IMR-90 (cell line): ENCODE results near the gene SLC5A7. TPM values are rescaled to one million over a fixed set of nuclear protein-coding genes. Genes with fewer than 3 reads are reported as not detected.

ENCODE experiments used
- ATAC-seq: fragments of 200-7000 bp; cut with Tn5 transposase; 2 replicates; pipeline ENCODE4 v1.9.1; 2020; ENCODE audit warnings: low read depth, mild to moderate bottlenecking, moderate library complexity
- BruUV-seq: library from RNA; stranded (reverse); fragments of 400-500 nt; replicated peaks from 2 replicates; lab custom pipeline; 2021; lab: Mats Ljungman, UMichigan
- CTCF ChIA-PET: fragments of 300-600 bp; formaldehyde crosslinking; extraction: SDS; loops from one replicate; lab custom pipeline; 2021; ENCODE audit warnings: antibody characterized with exemption; lab: Yijun Ruan, JAX
- POLR2A ChIA-PET: fragments of 300-600 bp; sonication (Branson Sonifier 250); formaldehyde crosslinking; loops from one replicate; lab custom pipeline; 2022; ENCODE audit warnings: antibody characterized with exemption; ENCODE audit not compliant: unreplicated experiment; lab: Charles Lee
- DNase-seq: peaks from one replicate; pipeline ENCODE4 v3.0.0; 2013
- H2AFZ ChIP-seq: replicated peaks from 2 replicates; pipeline ENCODE3; 2013; ENCODE audit warnings: low read length, mild to moderate bottlenecking; ENCODE audit not compliant: poor library complexity
- H2AK5ac ChIP-seq: 2 replicates; pipeline ENCODE4 v1.6.1; 2013; ENCODE audit warnings: low read depth, low read length, inconsistent platforms
- H2AK9ac ChIP-seq: replicated peaks from 2 replicates; pipeline ENCODE3; 2013; ENCODE audit warnings: mild to moderate bottlenecking, low read depth, low read length, moderate library complexity; ENCODE audit not compliant: poor library complexity
- H2BK120ac ChIP-seq: 2 replicates; pipeline ENCODE4 v1.6.1; 2013; ENCODE audit warnings: low read depth, low read length, inconsistent platforms
- H2BK15ac ChIP-seq: 3 replicates; pipeline ENCODE4 v1.6.1; 2013; ENCODE audit warnings: low read depth, low read length, inconsistent platforms
- H2BK20ac ChIP-seq: 2 replicates; pipeline ENCODE4 v1.6.1; 2013; ENCODE audit warnings: low read depth, mild to moderate bottlenecking, inconsistent platforms, low read length, moderate library complexity
- H2BK5ac ChIP-seq: 2 replicates; pipeline ENCODE4 v1.6.1; 2013; ENCODE audit warnings: mild to moderate bottlenecking, low read depth, low read length, inconsistent platforms; ENCODE audit not compliant: poor library complexity, severe bottlenecking
- H3K14ac ChIP-seq: replicated peaks from 2 replicates; pipeline ENCODE4 v1.6.1; 2013; ENCODE audit warnings: low read depth, low read length, inconsistent platforms
- H3K18ac ChIP-seq: 2 replicates; pipeline ENCODE4 v1.6.1; 2013; ENCODE audit warnings: low read depth, low read length, control low read depth
- H3K23ac ChIP-seq: 2 replicates; pipeline ENCODE4 v1.6.1; 2013; ENCODE audit warnings: low read depth, low read length, inconsistent platforms
- H3K27ac ChIP-seq: 2 replicates; pipeline ENCODE4 v1.5.1; 2013; ENCODE audit warnings: mild to moderate bottlenecking, control low read depth, low read length; ENCODE audit not compliant: insufficient read depth
- H3K27me3 ChIP-seq: 2 replicates; pipeline ENCODE4 v1.6.1; 2013; ENCODE audit warnings: low read length; ENCODE audit not compliant: control insufficient read depth, insufficient read depth
- H3K36me3 ChIP-seq: 2 replicates; pipeline ENCODE4 v1.6.1; 2013; ENCODE audit warnings: low read length, mixed read lengths; ENCODE audit not compliant: control insufficient read depth, insufficient read depth
- H3K4ac ChIP-seq: 2 replicates; pipeline ENCODE4 v1.6.1; 2013; ENCODE audit warnings: low read depth, low read length, inconsistent platforms
- H3K4me1 ChIP-seq: 2 replicates; pipeline ENCODE4 v1.6.1; 2013; ENCODE audit warnings: low read length, mixed read lengths; ENCODE audit not compliant: control insufficient read depth, insufficient read depth
- H3K4me2 ChIP-seq: 2 replicates; pipeline ENCODE4 v1.6.1; 2013; ENCODE audit warnings: low read depth, mild to moderate bottlenecking, control low read depth, low read length, moderate library complexity
- H3K4me3 ChIP-seq: 2 replicates; pipeline ENCODE4 v1.5.1; 2013; ENCODE audit warnings: low read depth, mild to moderate bottlenecking, control low read depth, low read length, moderate library complexity; ENCODE audit not compliant: insufficient read depth
- H3K56ac ChIP-seq: 2 replicates; pipeline ENCODE4 v1.6.1; 2013; ENCODE audit warnings: low read length, inconsistent platforms; ENCODE audit not compliant: insufficient read depth; ENCODE audit errors: extremely low read depth
- H3K79me1 ChIP-seq, 2 experiments: 2 replicates each; pipeline ENCODE4 v1.6.1; 2013; ENCODE audit warnings: low read length in 2 of 2, inconsistent platforms in 1 of 2, low read depth in 1 of 2
- H3K9ac ChIP-seq: 2 replicates; pipeline ENCODE4 v1.6.1; 2013; ENCODE audit warnings: low read depth, low read length, control low read depth
- H3K9me1 ChIP-seq: 2 replicates; pipeline ENCODE4 v1.6.1; 2013; ENCODE audit warnings: low read length, inconsistent platforms; ENCODE audit not compliant: insufficient read depth
- H3K9me3 ChIP-seq: 2 replicates; pipeline ENCODE4 v1.6.1; 2013; ENCODE audit warnings: low read length; ENCODE audit not compliant: control insufficient read depth, insufficient read depth
- H4K20me1 ChIP-seq: 2 replicates; pipeline ENCODE4 v1.6.1; 2013; ENCODE audit warnings: low read length, inconsistent platforms; ENCODE audit not compliant: insufficient read depth
- H4K5ac ChIP-seq: 2 replicates; pipeline ENCODE4 v1.6.1; 2013; ENCODE audit warnings: mild to moderate bottlenecking, low read depth, low read length, control low read depth
- H4K8ac ChIP-seq, 2 experiments: 2 replicates each; pipeline ENCODE4 v1.6.1; 2013; ENCODE audit warnings: low read depth in 2 of 2, low read length in 2 of 2, control low read depth in 1 of 2, inconsistent platforms in 1 of 2
- H4K91ac ChIP-seq: 2 replicates; pipeline ENCODE4 v1.6.1; 2013; ENCODE audit warnings: low read depth, low read length, inconsistent platforms; ENCODE audit not compliant: insufficient read depth
- BHLHE40 ChIP-seq: fragments of 150-350 bp; IDR thresholded peaks from 2 replicates; pipeline ENCODE4 v1.6.1; 2016; ENCODE audit warnings: mild to moderate bottlenecking, low read depth, low read length
- CEBPB ChIP-seq: IDR thresholded peaks from 2 replicates; pipeline ENCODE4 v1.6.1; 2012; ENCODE audit warnings: low read depth, low read length, improper control_type of control experiment
- CHD1 ChIP-seq: IDR thresholded peaks from 2 replicates; pipeline ENCODE4 v1.6.1; 2012; ENCODE audit warnings: low read depth, low read length, improper control_type of control experiment
- FOS ChIP-seq: fragments of 150-350 bp; IDR thresholded peaks from 2 replicates; pipeline ENCODE4 v1.6.1; 2016; ENCODE audit warnings: low read depth, low read length
- MAFK ChIP-seq: IDR thresholded peaks from 2 replicates; pipeline ENCODE4 v1.6.1; 2012; ENCODE audit warnings: low read depth, low read length, improper control_type of control experiment
- MAZ ChIP-seq: IDR thresholded peaks from 2 replicates; pipeline ENCODE4 v1.6.1; 2012; ENCODE audit warnings: low read depth, mild to moderate bottlenecking, low read length, improper control_type of control experiment, moderate library complexity, borderline replicate concordance
- MXI1 ChIP-seq: IDR thresholded peaks from 2 replicates; pipeline ENCODE4 v1.6.1; 2012; ENCODE audit warnings: low read depth, mild to moderate bottlenecking, low read length, moderate library complexity, borderline replicate concordance
- NFE2L2 ChIP-seq: fragments of 150-350 bp; IDR thresholded peaks from 2 replicates; pipeline ENCODE4 v1.6.1; 2016; ENCODE audit warnings: low read depth, mild to moderate bottlenecking, low read length
- POLR2A ChIP-seq: IDR thresholded peaks from 2 replicates; pipeline ENCODE4 v1.6.1; 2012; ENCODE audit warnings: mild to moderate bottlenecking, low read depth, low read length
- RAD21 ChIP-seq: IDR thresholded peaks from 2 replicates; pipeline ENCODE4 v1.6.1; 2012; ENCODE audit warnings: low read length, improper control_type of control experiment
- RCOR1 ChIP-seq: IDR thresholded peaks from 2 replicates; pipeline ENCODE4 v1.6.1; 2012; ENCODE audit warnings: mild to moderate bottlenecking, low read length, improper control_type of control experiment; ENCODE audit not compliant: insufficient replicate concordance
- RFX5 ChIP-seq: IDR thresholded peaks from 2 replicates; pipeline ENCODE4 v1.8.0; 2012; ENCODE audit warnings: low read depth, mild to moderate bottlenecking, low read length, moderate library complexity
- SMC3 ChIP-seq: fragments of 150-350 bp; IDR thresholded peaks from 2 replicates; pipeline ENCODE4 v1.6.1; 2016; ENCODE audit warnings: low read depth, mild to moderate bottlenecking, antibody characterized with exemption, low read length, moderate library complexity
- WGBS, 2 experiments: methylation state at CpG; one replicate each; pipeline versions ENCODE4 v1.1.5 to v1.1.7; 2013; ENCODE audit warnings: missing lambda C conversion rate in 2 of 2; ENCODE audit not compliant: insufficient read length in 1 of 2; ENCODE audit errors: extremely low coverage in 2 of 2; 5-methylcytosine and 5-hydroxymethylcytosine counted together
- dilution Hi-C: fragments of 300-500 bp; cut with HindIII; formaldehyde crosslinking; loops from one replicate; pipeline ENCODE4 v1.14.3; 2018; ENCODE audit warnings: low sequenced_read_pairs; ENCODE audit not compliant: unreplicated experiment
- in situ Hi-C: fragments of 300-500 bp; cut with MboI; formaldehyde crosslinking; loops from 3 replicates; pipeline ENCODE4 v1.14.3; 2019; ENCODE audit warnings: low sequenced_read_pairs, inconsistent platforms, mixed read lengths
- intact Hi-C: fragments of 100-400 bp; cut with micrococcal nuclease; formaldehyde crosslinking; loops from 2 replicates; pipeline ENCODE4 v1.10.0; 2022
- polyA plus RNA-seq, 3 experiments: library from polyadenylated mRNA; depleted of rRNA; stranded (reverse); fragments of >200 nt; gene quantifications; 2 replicates each; pipeline ENCODE4 v1.2.3, GENCODE V29; 2012; ENCODE audit warnings: low replicate concordance in 1 of 3
- total RNA-seq: library from RNA; depleted of rRNA; stranded (reverse); fragments of >200 nt; gene quantifications from 2 replicates; pipeline ENCODE4 v1.2.3, GENCODE V29; 2012
- TF ChIP-seq, protein P1 (sequence below): conservative IDR thresholded peaks from 2 replicates; pipeline ENCODE4 v1.5.1; 2012; ENCODE audit warnings: mild to moderate bottlenecking, low read depth, low read length, improper control_type of control experiment
- TF ChIP-seq, protein P2 (sequence below): fragments of 150-350 bp; IDR thresholded peaks from 2 replicates; pipeline ENCODE4 v1.6.1; 2017; ENCODE audit warnings: mild to moderate bottlenecking, antibody characterized with exemption, low read length, low read depth
- TF ChIP-seq, protein P3 (sequence below): fragments of 150-350 bp; IDR thresholded peaks from 2 replicates; pipeline ENCODE4 v1.6.1; 2016; ENCODE audit warnings: low read depth, mild to moderate bottlenecking, low read length, moderate library complexity, borderline replicate concordance

The SLC5A7 gene
- total and polyA plus RNA-seq, 2 of the 4 experiments (the other 2 are of a cell fraction): not detected

DNA sequence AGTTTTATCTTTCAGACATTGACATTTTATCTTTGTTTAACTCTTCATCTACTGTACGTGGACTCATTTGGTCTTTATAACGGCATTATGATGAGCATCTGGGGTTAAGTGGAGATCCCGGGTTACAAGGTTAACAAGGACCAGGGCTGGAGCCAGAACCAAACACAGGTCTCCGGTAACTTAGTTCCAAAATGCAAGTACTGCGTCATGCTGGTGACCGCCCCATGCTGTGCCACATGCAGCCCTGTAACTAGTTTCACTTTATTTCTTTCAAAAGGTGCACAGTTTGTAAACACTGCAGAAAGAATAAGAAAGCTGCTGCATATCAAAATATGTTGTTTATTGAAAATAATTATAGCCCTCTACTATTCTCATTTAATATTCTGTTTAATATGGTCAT, 3.1 kb downstream of the SLC5A7 start:
- Histone ChIP-seq H4K5ac (no peak overlapping the region), H2BK120ac (no peak overlapping the region), H3K4ac (no peak overlapping the region), H4K20me1 (no peaks in the 10 kb centered on the region), H4K91ac (no peak overlapping the region), H2BK15ac (no peak overlapping the region), H3K9me1 (no peaks in the 10 kb centered on the region), H2AFZ (no peak overlapping the region), H3K14ac (no peak overlapping the region), H3K27ac (no peak overlapping the region), H4K8ac (no peak overlapping the region), H3K4me2 (no peak overlapping the region), H3K4me3 (no peak overlapping the region), H3K79me1 (no peaks in the 10 kb centered on the region), H2BK20ac (no peak overlapping the region), H3K9ac (no peak overlapping the region), H2BK5ac (no peak overlapping the region), H3K4me1 (no peaks in the 10 kb centered on the region), H2AK5ac (no peak overlapping the region), H2AK9ac (no peak overlapping the region), H3K36me3 (no peaks in the 10 kb centered on the region), H3K18ac (no peak overlapping the region), H3K27me3 (no peaks in the 10 kb centered on the region; the same call in 1 of the 2 replicates), H3K56ac (no peak overlapping the region), H3K23ac (no peak overlapping the region), H3K9me3 (no peaks in the 10 kb centered on the region)
- ATAC-seq: no peak
- BruUV-seq: no TSS peak
- CTCF ChIA-PET: no interaction called here
- WGBS, 2 experiments: no CpG with 5 or more reads among the region's 6 CpGs
- TF ChIP-seq SMC3: no peak
- TF ChIP-seq POLR2A: no peak
- TF ChIP-seq RFX5: no peak
- TF ChIP-seq RCOR1: no peak
- TF ChIP-seq NFE2L2: no peak
- TF ChIP-seq, protein P1, sequence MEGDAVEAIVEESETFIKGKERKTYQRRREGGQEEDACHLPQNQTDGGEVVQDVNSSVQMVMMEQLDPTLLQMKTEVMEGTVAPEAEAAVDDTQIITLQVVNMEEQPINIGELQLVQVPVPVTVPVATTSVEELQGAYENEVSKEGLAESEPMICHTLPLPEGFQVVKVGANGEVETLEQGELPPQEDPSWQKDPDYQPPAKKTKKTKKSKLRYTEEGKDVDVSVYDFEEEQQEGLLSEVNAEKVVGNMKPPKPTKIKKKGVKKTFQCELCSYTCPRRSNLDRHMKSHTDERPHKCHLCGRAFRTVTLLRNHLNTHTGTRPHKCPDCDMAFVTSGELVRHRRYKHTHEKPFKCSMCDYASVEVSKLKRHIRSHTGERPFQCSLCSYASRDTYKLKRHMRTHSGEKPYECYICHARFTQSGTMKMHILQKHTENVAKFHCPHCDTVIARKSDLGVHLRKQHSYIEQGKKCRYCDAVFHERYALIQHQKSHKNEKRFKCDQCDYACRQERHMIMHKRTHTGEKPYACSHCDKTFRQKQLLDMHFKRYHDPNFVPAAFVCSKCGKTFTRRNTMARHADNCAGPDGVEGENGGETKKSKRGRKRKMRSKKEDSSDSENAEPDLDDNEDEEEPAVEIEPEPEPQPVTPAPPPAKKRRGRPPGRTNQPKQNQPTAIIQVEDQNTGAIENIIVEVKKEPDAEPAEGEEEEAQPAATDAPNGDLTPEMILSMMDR: no peak
- TF ChIP-seq, protein P2, sequence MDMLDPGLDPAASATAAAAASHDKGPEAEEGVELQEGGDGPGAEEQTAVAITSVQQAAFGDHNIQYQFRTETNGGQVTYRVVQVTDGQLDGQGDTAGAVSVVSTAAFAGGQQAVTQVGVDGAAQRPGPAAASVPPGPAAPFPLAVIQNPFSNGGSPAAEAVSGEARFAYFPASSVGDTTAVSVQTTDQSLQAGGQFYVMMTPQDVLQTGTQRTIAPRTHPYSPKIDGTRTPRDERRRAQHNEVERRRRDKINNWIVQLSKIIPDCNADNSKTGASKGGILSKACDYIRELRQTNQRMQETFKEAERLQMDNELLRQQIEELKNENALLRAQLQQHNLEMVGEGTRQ: no peak
- TF ChIP-seq CEBPB: no peak
- no peak for TF ChIP-seq RAD21
- no peak for TF ChIP-seq BHLHE40
- TF ChIP-seq, protein P3, sequence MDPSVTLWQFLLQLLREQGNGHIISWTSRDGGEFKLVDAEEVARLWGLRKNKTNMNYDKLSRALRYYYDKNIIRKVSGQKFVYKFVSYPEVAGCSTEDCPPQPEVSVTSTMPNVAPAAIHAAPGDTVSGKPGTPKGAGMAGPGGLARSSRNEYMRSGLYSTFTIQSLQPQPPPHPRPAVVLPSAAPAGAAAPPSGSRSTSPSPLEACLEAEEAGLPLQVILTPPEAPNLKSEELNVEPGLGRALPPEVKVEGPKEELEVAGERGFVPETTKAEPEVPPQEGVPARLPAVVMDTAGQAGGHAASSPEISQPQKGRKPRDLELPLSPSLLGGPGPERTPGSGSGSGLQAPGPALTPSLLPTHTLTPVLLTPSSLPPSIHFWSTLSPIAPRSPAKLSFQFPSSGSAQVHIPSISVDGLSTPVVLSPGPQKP: no peak
- TF ChIP-seq CHD1: no peak
- no peak for TF ChIP-seq MAFK
- no peak for TF ChIP-seq MXI1
- TF ChIP-seq MAZ: no peak
- no peak for TF ChIP-seq FOS
- in situ Hi-C loops (no loop called here), dilution Hi-C loops (no loop called here), intact Hi-C loops (no loop called here)
- no peak for DNase-seq
- POLR2A ChIA-PET: no interaction called here
